C4-2B (cell line): ENCODE measurements around the gene NAA25.

Experiments used
- ZFX ChIP-seq: fragments of 450-650 bp; IDR thresholded peaks from 2 replicates; pipeline ENCODE4 v1.6.1; 2017
- TF ChIP-seq, protein P1 (sequence below): fragments of 450-650 bp; conservative IDR thresholded peaks from 2 replicates; pipeline ENCODE4 v1.5.1; 2017; ENCODE audit warnings: mild to moderate bottlenecking

DNA sequence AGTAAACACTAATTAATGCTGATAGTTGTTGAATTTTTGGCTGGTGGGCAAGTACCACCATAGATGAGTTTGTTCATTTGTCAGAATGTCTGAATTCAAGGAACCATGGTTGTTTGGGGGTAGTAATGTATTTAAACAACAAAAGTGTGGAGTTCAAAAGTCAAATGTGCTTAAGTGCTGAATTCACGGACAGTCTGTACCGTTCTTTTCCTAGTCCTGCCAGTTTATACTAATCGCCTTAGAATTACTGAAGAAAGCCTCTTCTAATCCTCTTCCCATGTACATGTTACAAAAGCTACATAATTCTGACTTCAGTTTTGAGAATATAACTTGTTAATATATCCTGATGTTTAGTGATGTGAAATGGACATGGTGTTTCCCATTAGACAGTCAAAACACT, 2.7 kb downstream of the NAA25 start:
- TF ChIP-seq, protein P1, sequence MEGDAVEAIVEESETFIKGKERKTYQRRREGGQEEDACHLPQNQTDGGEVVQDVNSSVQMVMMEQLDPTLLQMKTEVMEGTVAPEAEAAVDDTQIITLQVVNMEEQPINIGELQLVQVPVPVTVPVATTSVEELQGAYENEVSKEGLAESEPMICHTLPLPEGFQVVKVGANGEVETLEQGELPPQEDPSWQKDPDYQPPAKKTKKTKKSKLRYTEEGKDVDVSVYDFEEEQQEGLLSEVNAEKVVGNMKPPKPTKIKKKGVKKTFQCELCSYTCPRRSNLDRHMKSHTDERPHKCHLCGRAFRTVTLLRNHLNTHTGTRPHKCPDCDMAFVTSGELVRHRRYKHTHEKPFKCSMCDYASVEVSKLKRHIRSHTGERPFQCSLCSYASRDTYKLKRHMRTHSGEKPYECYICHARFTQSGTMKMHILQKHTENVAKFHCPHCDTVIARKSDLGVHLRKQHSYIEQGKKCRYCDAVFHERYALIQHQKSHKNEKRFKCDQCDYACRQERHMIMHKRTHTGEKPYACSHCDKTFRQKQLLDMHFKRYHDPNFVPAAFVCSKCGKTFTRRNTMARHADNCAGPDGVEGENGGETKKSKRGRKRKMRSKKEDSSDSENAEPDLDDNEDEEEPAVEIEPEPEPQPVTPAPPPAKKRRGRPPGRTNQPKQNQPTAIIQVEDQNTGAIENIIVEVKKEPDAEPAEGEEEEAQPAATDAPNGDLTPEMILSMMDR, result no peak
- TF ChIP-seq ZFX, result no peak
